Measurements from ENCODE around the gene NSA2. TPM values are rescaled to one million over a fixed set of nuclear protein-coding genes. Genes with fewer than 3 reads are reported as not detected.

Gene NSA2
- polyA plus RNA-seq, 1 experiment: 11.7 TPM

DNA sequence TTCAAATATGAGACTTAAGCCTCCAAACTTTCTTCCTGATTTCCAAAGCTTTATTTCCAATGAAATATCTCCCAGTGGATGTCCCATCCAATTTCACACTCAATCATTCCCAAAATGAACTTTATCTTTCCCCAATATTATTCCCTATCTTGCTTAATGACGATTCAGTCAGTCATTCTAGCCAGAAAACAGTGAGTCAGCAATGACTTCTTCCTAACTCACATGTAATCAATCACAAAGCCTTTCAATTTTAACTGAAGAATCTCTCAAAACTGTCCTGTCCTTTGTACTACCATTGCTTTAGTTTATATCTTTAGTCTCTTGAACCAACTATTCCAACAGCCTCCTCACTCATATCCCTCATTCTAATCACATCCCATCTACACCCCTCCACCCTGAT is 34.9 kb downstream of the NSA2 start:
- ChIA-PET CTCF (no interaction called here), POLR2A (no interaction called here)
- Histone ChIP-seq H3K4me3 (ENCODE audit: low read depth, low read length) (no peak overlapping the region), H3K36me3 (ENCODE audit: control insufficient read depth, insufficient read depth, low read length) (no peaks in the 10 kb centered on the region), H3K27me3 (ENCODE audit: control insufficient read depth, insufficient read depth, low read length) (no peaks in the 10 kb centered on the region; the same call in 1 of the 2 replicates)
- no peak for DNase-seq (ENCODE audit: low read depth)
- TF ChIP-seq, protein P1, sequence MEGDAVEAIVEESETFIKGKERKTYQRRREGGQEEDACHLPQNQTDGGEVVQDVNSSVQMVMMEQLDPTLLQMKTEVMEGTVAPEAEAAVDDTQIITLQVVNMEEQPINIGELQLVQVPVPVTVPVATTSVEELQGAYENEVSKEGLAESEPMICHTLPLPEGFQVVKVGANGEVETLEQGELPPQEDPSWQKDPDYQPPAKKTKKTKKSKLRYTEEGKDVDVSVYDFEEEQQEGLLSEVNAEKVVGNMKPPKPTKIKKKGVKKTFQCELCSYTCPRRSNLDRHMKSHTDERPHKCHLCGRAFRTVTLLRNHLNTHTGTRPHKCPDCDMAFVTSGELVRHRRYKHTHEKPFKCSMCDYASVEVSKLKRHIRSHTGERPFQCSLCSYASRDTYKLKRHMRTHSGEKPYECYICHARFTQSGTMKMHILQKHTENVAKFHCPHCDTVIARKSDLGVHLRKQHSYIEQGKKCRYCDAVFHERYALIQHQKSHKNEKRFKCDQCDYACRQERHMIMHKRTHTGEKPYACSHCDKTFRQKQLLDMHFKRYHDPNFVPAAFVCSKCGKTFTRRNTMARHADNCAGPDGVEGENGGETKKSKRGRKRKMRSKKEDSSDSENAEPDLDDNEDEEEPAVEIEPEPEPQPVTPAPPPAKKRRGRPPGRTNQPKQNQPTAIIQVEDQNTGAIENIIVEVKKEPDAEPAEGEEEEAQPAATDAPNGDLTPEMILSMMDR (IDR thresholded peaks at IDR 0.05; ENCODE audit: insufficient read depth, low read depth, low read length): no peak

DNA sequence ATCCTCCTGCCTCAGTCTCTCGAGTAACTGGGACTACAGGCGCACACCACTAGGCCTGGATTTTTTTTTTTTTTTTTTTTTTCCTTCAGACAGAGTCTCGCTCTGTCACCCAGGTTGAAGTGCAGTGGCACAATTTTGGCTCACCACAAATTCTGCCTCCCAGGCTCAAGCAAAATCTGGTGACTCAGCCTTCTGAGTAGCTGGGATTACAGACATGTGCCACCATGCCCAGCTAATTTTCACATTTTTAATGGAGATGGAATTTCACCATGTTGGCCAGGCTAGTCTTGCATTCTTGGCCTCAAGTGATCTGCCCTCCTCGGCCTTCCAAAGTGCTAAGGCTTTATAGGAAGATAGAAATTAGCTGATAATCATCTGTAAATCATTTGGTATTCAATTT is 43.9 kb downstream of the NSA2 start:
- no peak for DNase-seq (ENCODE audit: low read depth)
- POLR2A ChIA-PET: no interaction called here
- CTCF ChIA-PET: no interaction called here
- Histone ChIP-seq H3K36me3 (ENCODE audit: control insufficient read depth, insufficient read depth, low read length) (no peaks in the 10 kb centered on the region), H3K4me3 (ENCODE audit: low read depth, low read length) (no peak overlapping the region), H3K27me3 (ENCODE audit: control insufficient read depth, insufficient read depth, low read length) (no peaks in the 10 kb centered on the region; the same call in 1 of the 2 replicates)
- TF ChIP-seq, protein P1 (IDR thresholded peaks at IDR 0.05; ENCODE audit: insufficient read depth, low read depth, low read length): no peak

DNA sequence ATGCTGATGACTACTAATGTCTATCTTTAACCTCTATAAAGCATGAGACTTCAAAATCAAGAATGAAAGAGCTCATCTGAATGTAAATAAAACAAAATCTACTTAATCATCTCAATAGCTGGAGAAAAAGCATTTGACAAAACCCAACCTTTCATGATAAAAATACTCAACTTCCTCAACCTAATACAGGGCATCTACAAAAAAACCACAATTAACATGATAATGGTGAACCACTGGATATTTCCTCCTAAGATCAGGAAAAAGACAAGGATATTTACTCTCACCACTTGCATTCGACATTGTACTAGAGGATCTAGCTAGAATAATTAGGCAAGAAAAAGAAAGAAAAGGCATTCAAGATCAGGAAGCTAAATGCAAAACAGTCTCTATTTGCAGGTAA is 49.8 kb downstream of the NSA2 start:
- H3K36me3 ChIP-seq (ENCODE audit: control insufficient read depth, insufficient read depth, low read length): no peaks in the 10 kb centered on the region
- TF ChIP-seq, protein P1 (IDR thresholded peaks at IDR 0.05; ENCODE audit: insufficient read depth, low read depth, low read length): no peak
- ChIA-PET CTCF (interaction anchor here (1.2 kb wide), 1 partner anchor 12 kb away, joined by 3 read pairs; no protein-coding TSS in a partner anchor), POLR2A (interaction anchor here (0.6 kb wide), 1 partner anchor 74 kb away, joined by 3 read pairs; no protein-coding TSS in a partner anchor)
- no peak for DNase-seq (ENCODE audit: low read depth)
- no peaks in the 10 kb centered on the region for H3K27me3 ChIP-seq (ENCODE audit: control insufficient read depth, insufficient read depth, low read length)
- H3K4me3 ChIP-seq (ENCODE audit: low read depth, low read length): no peak overlapping the region

DNA sequence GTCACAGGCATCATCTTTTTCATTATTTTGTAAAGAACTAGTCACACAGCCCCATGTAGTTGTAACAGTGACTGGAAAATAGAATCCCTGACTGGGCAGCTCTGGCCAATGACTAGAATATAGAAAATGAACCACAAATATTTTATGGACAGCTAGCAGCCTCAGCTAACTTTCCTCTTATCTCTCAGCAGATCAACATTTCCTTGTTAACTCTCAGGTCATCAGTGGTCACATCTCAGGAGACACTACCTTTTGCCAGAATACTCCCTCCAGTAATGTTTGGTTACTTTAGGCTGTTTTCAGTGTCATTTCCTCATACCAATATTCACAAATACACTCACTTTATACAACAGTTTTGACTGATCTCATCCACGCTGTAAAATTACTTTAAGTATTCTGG is 55.2 kb downstream of the NSA2 start:
- POLR2A ChIA-PET: no interaction called here
- TF ChIP-seq, protein P1 (IDR thresholded peaks at IDR 0.05; ENCODE audit: insufficient read depth, low read depth, low read length): no peak
- CTCF ChIA-PET: no interaction called here

DNA sequence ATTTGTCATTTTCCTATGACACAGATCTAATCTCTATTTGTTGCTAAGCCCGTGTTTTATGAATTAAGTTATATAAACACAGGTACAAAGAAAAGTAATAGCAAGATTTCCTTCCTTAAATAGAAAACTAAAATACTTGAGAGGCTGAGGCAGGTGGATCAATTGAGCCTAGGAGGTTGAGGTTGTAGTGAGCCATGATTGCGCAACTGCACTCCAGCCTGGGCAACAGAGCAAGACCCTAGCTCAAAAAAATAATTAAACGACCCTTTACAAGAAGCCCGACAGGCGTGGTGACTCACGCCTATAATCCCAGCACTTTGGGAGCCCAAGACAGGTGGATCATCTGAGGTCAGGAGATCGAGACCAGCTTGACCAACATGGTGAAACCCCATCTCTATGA is 62.4 kb downstream of the NSA2 start:
- TF ChIP-seq, protein P1 (IDR thresholded peaks at IDR 0.05; ENCODE audit: insufficient read depth, low read depth, low read length): no peak
- no peak overlapping the region for H3K4me3 ChIP-seq (ENCODE audit: low read depth, low read length)
- no peak for DNase-seq (ENCODE audit: low read depth)
- no peaks in the 10 kb centered on the region for H3K36me3 ChIP-seq (ENCODE audit: control insufficient read depth, insufficient read depth, low read length)
- ChIA-PET CTCF (no interaction called here), POLR2A (no interaction called here)
- no peaks in the 10 kb centered on the region for H3K27me3 ChIP-seq (ENCODE audit: control insufficient read depth, insufficient read depth, low read length)

More for the DNA sequence above, 55.2 kb downstream of the NSA2 start:
- no peaks in the 10 kb centered on the region for H3K27me3 ChIP-seq (ENCODE audit: control insufficient read depth, insufficient read depth, low read length)
- no peak for DNase-seq (ENCODE audit: low read depth)
- no peak overlapping the region for H3K4me3 ChIP-seq (ENCODE audit: low read depth, low read length)
- H3K36me3 ChIP-seq (ENCODE audit: control insufficient read depth, insufficient read depth, low read length): no peaks in the 10 kb centered on the region

Small RNAs within 50 kb of the gene (small RNA-seq; reads per million reads assigned to genes)
- not detected for gene RNU6-658P (ENCODE audit: insufficient read length, low read depth, low replicate concordance)

Other genes starting within 250 kb of the NSA2 start
- 26.5 and 34.1 TPM in 2 replicates for gene ENC1, start 126.5 kb upstream of the NSA2 start, polyA plus RNA-seq (2011; rRNA removed)
- 71.0 and 175 TPM in 2 replicates for gene HEXB, start 82.0 kb upstream of the NSA2 start, polyA plus RNA-seq (2011; rRNA removed)
- gene GFM2, start 132 bp upstream of the NSA2 start, polyA plus RNA-seq (2011; rRNA removed): 19.3 and 35.6 TPM in 2 replicates
- 0.22 and 0.48 TPM in 2 replicates for gene FAM169A, start 99.1 kb downstream of the NSA2 start, polyA plus RNA-seq (2011; rRNA removed)

Measured in BJ (cell line).